Liver (tissue), 9 donors: ENCODE data around the gene DGKD. TPM values are rescaled to one million over a fixed set of nuclear protein-coding genes. Genes with fewer than 3 reads are reported as not detected.

Experiments used
- DNase-seq: peaks from one replicate; pipeline ENCODE4 v3.0.0-alpha.2; 2017; ENCODE audit warnings: low spot score
- H3K27ac ChIP-seq, 2 donors: one replicate each; pipeline ENCODE4 v1.7.0; 2013; ENCODE audit warnings: inconsistent platforms in 2 of 2, low read length in 2 of 2, control low read depth in 1 of 2, low read depth in 1 of 2, mild to moderate bottlenecking in 1 of 2
- H3K27me3 ChIP-seq, 4 donors: one replicate each; pipeline versions ENCODE4 v1.6.1 to v1.7.0; 2013; ENCODE audit warnings: low read length in 3 of 4, inconsistent platforms in 1 of 4, mild to moderate bottlenecking in 1 of 4, moderate library complexity in 1 of 4; ENCODE audit not compliant: control insufficient read depth in 4 of 4, insufficient read depth in 4 of 4
- H3K36me3 ChIP-seq, 4 donors: one replicate each; pipeline versions ENCODE4 v1.6.1 to v1.7.0; 2013; ENCODE audit warnings: low read length in 3 of 4, mild to moderate bottlenecking in 3 of 4, low read depth in 1 of 4, moderate library complexity in 1 of 4; ENCODE audit not compliant: control insufficient read depth in 4 of 4, insufficient read depth in 3 of 4
- H3K4me1 ChIP-seq, 4 donors: one replicate each; pipeline versions ENCODE4 v1.6.1 to v1.7.0; 2013; ENCODE audit warnings: low read length in 3 of 4, mild to moderate bottlenecking in 3 of 4, moderate library complexity in 1 of 4; ENCODE audit not compliant: control insufficient read depth in 4 of 4, insufficient read depth in 4 of 4
- H3K4me3 ChIP-seq, 3 donors: one replicate each; pipeline versions ENCODE4 v1.6.1 to v1.7.0; 2013; ENCODE audit warnings: low read length in 3 of 3, control low read depth in 1 of 3, low read depth in 1 of 3, mild to moderate bottlenecking in 1 of 3
- H3K9ac ChIP-seq, 2 donors: one replicate each; pipeline ENCODE4 v1.7.0; 2013; ENCODE audit warnings: low read length in 2 of 2, mild to moderate bottlenecking in 2 of 2, moderate library complexity in 2 of 2, control low read depth in 1 of 2, low read depth in 1 of 2
- H3K9me3 ChIP-seq, 4 donors: one replicate each; pipeline versions ENCODE4 v1.6.1 to v1.7.0; 2013; ENCODE audit warnings: low read length in 3 of 4; ENCODE audit not compliant: control insufficient read depth in 4 of 4
- ATF3 ChIP-seq: IDR thresholded peaks from 2 replicates; pipeline ENCODE4 v1.6.1; 2016; ENCODE audit warnings: antibody characterized with exemption
- CTCF ChIP-seq: fragments of 150-350 bp; IDR thresholded peaks from 2 replicates; pipeline ENCODE4 v1.5.1; 2017; ENCODE audit warnings: improper control_type of control experiment, low read depth, low read length; ENCODE audit not compliant: missing input control
- EGR1 ChIP-seq, 2 donors: IDR thresholded peaks; 2 replicates each; pipeline ENCODE4 v1.6.1; 2016 to 2018; ENCODE audit warnings: antibody characterized with exemption in 2 of 2, low read depth in 2 of 2
- FOXA1 ChIP-seq: IDR thresholded peaks from 2 replicates; pipeline ENCODE4 v1.6.1; 2016; ENCODE audit warnings: antibody characterized with exemption
- GABPA ChIP-seq, 2 donors: IDR thresholded peaks in 1 of 2; conservative IDR thresholded peaks in 1 of 2; 2 replicates each; pipeline ENCODE4 v1.6.1; 2016; ENCODE audit warnings: antibody characterized with exemption in 2 of 2, mild to moderate bottlenecking in 1 of 2, moderate library complexity in 1 of 2
- HNF4A ChIP-seq, 2 donors: conservative IDR thresholded peaks; 2 replicates each; pipeline ENCODE4 v1.6.1; 2016; ENCODE audit warnings: antibody characterized with exemption in 2 of 2, mild to moderate bottlenecking in 2 of 2
- HNF4G ChIP-seq: IDR thresholded peaks from 2 replicates; pipeline ENCODE4 v1.6.1; 2016; ENCODE audit warnings: antibody characterized with exemption
- MAX ChIP-seq: IDR thresholded peaks from 2 replicates; pipeline ENCODE4 v1.6.1; 2016; ENCODE audit warnings: antibody characterized with exemption
- NR2F2 ChIP-seq: IDR thresholded peaks from 2 replicates; pipeline ENCODE4 v1.6.1; 2016; ENCODE audit warnings: antibody characterized with exemption
- RAD21 ChIP-seq, 2 donors: IDR thresholded peaks; 2 replicates each; pipeline ENCODE4 v1.6.1; 2016; ENCODE audit warnings: antibody characterized with exemption in 2 of 2, mild to moderate bottlenecking in 2 of 2
- REST ChIP-seq: IDR thresholded peaks from 2 replicates; pipeline ENCODE4 v1.6.1; 2016; ENCODE audit warnings: antibody characterized with exemption, mild to moderate bottlenecking
- SP1 ChIP-seq: IDR thresholded peaks from 2 replicates; pipeline ENCODE4 v1.6.1; 2018; ENCODE audit warnings: antibody characterized with exemption, mild to moderate bottlenecking
- TAF1 ChIP-seq: conservative IDR thresholded peaks from 2 replicates; pipeline ENCODE4 v1.6.1; 2016; ENCODE audit warnings: antibody characterized with exemption, mild to moderate bottlenecking
- YY1 ChIP-seq: IDR thresholded peaks from 2 replicates; pipeline ENCODE4 v1.6.1; 2016; ENCODE audit warnings: antibody characterized with exemption, mild to moderate bottlenecking
- ZBTB33 ChIP-seq: IDR thresholded peaks from 2 replicates; pipeline ENCODE4 v1.6.1; 2016; ENCODE audit warnings: antibody characterized with exemption
- whole genome bisulfite sequencing: extraction: QIAGEN DNeasy Blood & Tissue Kit; methylation state at CpG from one replicate; pipeline ENCODE4 v1.1.7; 2013; 5-methylcytosine and 5-hydroxymethylcytosine counted together
- polyA plus RNA-seq, 2 donors: library from polyadenylated mRNA; stranded (reverse) in 1 of 2; unstranded in 1 of 2; fragments of 200-250 nt in 1 of 2; fragments of >200 nt in 1 of 2; fragmentation: Nextera tagmentation in 1 of 2; extraction: Ambion mirVana in 1 of 2; gene quantifications; one replicate each; pipeline versions ENCODE4 v1.2.1 to v1.2.3, GENCODE V29; 2013 to 2015
- total RNA-seq, 2 donors: library from RNA; depleted of rRNA; stranded (reverse); fragments of >200 nt; gene quantifications; one replicate each; pipeline ENCODE4 v1.2.3, GENCODE V29; 2014
- donor health status: healthy.
- donor health status: healthy.
- donor health status: healthy.
- donor health status: healthy.
- donor health status: healthy.

The DGKD gene
- total and polyA plus RNA-seq, 4 donors, result 4.8 to 16.4 (median 8.2) TPM

GRCh38 chr2:233314180-233314925 is 39.9 kb upstream of the DGKD start (continued):
- no peak for TF ChIP-seq REST

- WGBS, result 76% methylated on average over 7 of the region's 7 CpGs
- no peak for TF ChIP-seq EGR1 (IDR thresholded peaks at IDR 0.05; ENCODE audit: low read depth in 2 of 2)
- TF ChIP-seq ZBTB33, result no peak
- TF ChIP-seq HNF4A (conservative IDR thresholded peaks at IDR 0.05), result no peak
- TF ChIP-seq NR2F2, result no peak
- no peak for TF ChIP-seq RAD21 (IDR thresholded peaks at IDR 0.05)
- no peak for TF ChIP-seq CTCF
- no peak for TF ChIP-seq GABPA (IDR thresholded peaks at IDR 0.05 in 1 of 2, conservative IDR thresholded peaks at IDR 0.05 in 1 of 2)
- TF ChIP-seq FOXA1, result no peak
- H3K36me3 ChIP-seq, result no peaks in the 10 kb centered on the region
Measured at GRCh38 chr2:233317196-233317943, 36.9 kb upstream of the DGKD start.

GRCh38 chr2:233319256-233319655 is 35.0 kb upstream of the DGKD start:
- Histone ChIP-seq H3K9me3 (no peaks in the 10 kb centered on the region), H3K27ac (no peak overlapping the region), H3K27me3 (no peaks in the 10 kb centered on the region), H3K36me3 (no peaks in the 10 kb centered on the region), H3K9ac (no peak overlapping the region), H3K4me3 (no peak overlapping the region), H3K4me1 (no peaks in the 10 kb centered on the region)
- WGBS, result 84% methylated on average over 5 of the region's 5 CpGs
- DNase-seq, result no peak
- TF ChIP-seq HNF4G (no peak), TAF1 (no peak), MAX (no peak), YY1 (no peak), ATF3 (no peak), REST (no peak), NR2F2 (no peak), FOXA1 (no peak), SP1 (no peak), GABPA (IDR thresholded peaks at IDR 0.05 in 1 of 2, conservative IDR thresholded peaks at IDR 0.05 in 1 of 2) (no peak)

More at GRCh38 chr2:233317196-233317943, 36.9 kb upstream of the DGKD start:
- Histone ChIP-seq H3K9ac (no peak overlapping the region), H3K27ac (no peak overlapping the region), H3K9me3 (no peaks in the 10 kb centered on the region), H3K4me1 (no peaks in the 10 kb centered on the region), H3K27me3 (no peaks in the 10 kb centered on the region), H3K4me3 (no peak overlapping the region)
- no peak for DNase-seq
